Vagina (tissue), 2 donors: ENCODE data around the gene PKIG. TPM values are rescaled to one million over a fixed set of nuclear protein-coding genes. Genes with fewer than 3 reads are reported as not detected.
A peak's percentile ranks its signal among the peaks of the same experiment; 100 is the strongest.

Experiments
- DNase-seq, 2 donors: peaks; one replicate each; pipeline ENCODE4 v3.0.0-alpha.2; 2017; ENCODE audit errors: extremely low spot score in 2 of 2
- H3K27ac ChIP-seq: fragments of 200-600 bp; sonication (generic); one replicate; pipeline ENCODE4 v1.5.1; 2019
- H3K27me3 ChIP-seq: fragments of 200-600 bp; sonication (generic); one replicate; pipeline ENCODE4 v1.5.1; 2019
- H3K36me3 ChIP-seq, 2 donors: fragments of 200-600 bp; sonication (generic); one replicate each; pipeline ENCODE4 v1.5.1; 2017 to 2019
- H3K4me1 ChIP-seq: fragments of 200-600 bp; sonication (generic); one replicate; pipeline ENCODE4 v1.5.1; 2019
- H3K4me3 ChIP-seq, 2 donors: fragments of 200-600 bp; sonication (generic); 1 replicate in 1 of 2; 2 replicates in 1 of 2; pipeline ENCODE4 v1.5.1; 2016 to 2019
- H3K9me3 ChIP-seq: fragments of 200-600 bp; sonication (generic); one replicate; pipeline ENCODE4 v1.5.1; 2019
- CTCF ChIP-seq, 3 experiments: fragments of 450-650 bp in 2 of 3; fragments of 200-600 bp in 1 of 3; sonication (generic) in 1 of 3; IDR thresholded peaks; one replicate each; pipeline ENCODE4 v1.5.1; 2017 to 2019; ENCODE audit warnings: antibody characterized with exemption in 3 of 3, mild to moderate bottlenecking in 2 of 3, moderate library complexity in 2 of 3
- POLR2A ChIP-seq, 2 donors: fragments of 450-650 bp; IDR thresholded peaks; one replicate each; pipeline ENCODE4 v1.6.1; 2017; ENCODE audit warnings: antibody characterized with exemption in 2 of 2, mild to moderate bottlenecking in 2 of 2, moderate library complexity in 2 of 2
- POLR2AphosphoS5 ChIP-seq, 2 donors: sonication (generic); formaldehyde crosslinking; IDR thresholded peaks; one replicate each; pipeline ENCODE4 v1.9.0; 2017; ENCODE audit warnings: antibody characterized with exemption in 2 of 2, mild to moderate bottlenecking in 2 of 2, low read depth in 1 of 2; ENCODE audit not compliant: insufficient read depth in 1 of 2
- intact Hi-C: fragments of 100-400 bp; cut with DNase I; formaldehyde crosslinking; loops from one replicate; pipeline ENCODE4 v1.15.1; 2023
- total RNA-seq: library from RNA; depleted of rRNA; stranded (reverse); fragments of >200 nt; gene quantifications from one replicate; pipeline ENCODE4 v1.2.3, GENCODE V29; 2016

PKIG gene
- total RNA-seq, 1 donor from 2014 or later, result 146 TPM

- intact Hi-C loops, result no loop called here
These were observed 778 bp downstream of the PKIG start for GRCh38 chr20:44583157-44583556.

DNA sequence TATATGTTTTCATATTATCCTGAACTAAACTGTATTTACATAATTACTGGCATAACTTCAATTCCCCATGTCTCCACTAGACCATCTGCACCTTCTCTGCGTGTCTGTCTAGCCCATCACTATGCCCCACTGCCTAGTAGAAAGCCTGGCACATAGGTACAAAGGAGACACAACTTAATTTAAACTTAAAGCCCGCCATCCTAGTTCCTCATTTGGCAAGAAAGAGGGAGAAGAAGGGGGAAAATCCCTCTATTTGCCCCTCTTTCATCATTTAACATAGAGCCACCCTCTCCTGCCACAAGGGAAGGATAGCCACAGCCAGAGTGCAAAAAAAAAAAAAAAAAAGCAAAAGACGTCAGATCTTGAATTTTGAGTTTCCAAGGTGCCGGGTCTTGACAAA lies 1.8 kb downstream of the PKIG start:
- intact Hi-C loops, result no loop called here
- H3K27ac ChIP-seq, result peak overlapping the region; percentile 85
- peak overlapping the region; percentile 45 to 53 for H3K4me3 ChIP-seq
- H3K4me1 ChIP-seq, result peaks cover 59% of the 10 kb centered on the region
- no peak for DNase-seq
- H3K9me3 ChIP-seq, result no peaks in the 10 kb centered on the region
- no peaks in the 10 kb centered on the region for H3K27me3 ChIP-seq
- no peak for TF ChIP-seq POLR2A (IDR thresholded peaks at IDR 0.05)
- TF ChIP-seq CTCF (IDR thresholded peaks at IDR 0.05), result no peak
- no peak for TF ChIP-seq POLR2AphosphoS5 (IDR thresholded peaks at IDR 0.05; ENCODE audit: insufficient read depth in 1 of 2, low read depth in 1 of 2)
- peaks cover 0 to 3% of the 10 kb centered on the region in 2 donors for H3K36me3 ChIP-seq

More at GRCh38 chr20:44583157-44583556, 778 bp downstream of the PKIG start:
- peaks cover 59% of the 10 kb centered on the region for H3K4me1 ChIP-seq
- TF ChIP-seq POLR2AphosphoS5 (IDR thresholded peaks at IDR 0.05; ENCODE audit: insufficient read depth in 1 of 2, low read depth in 1 of 2) (peak in 1 of 2 donors; percentile 6), CTCF (IDR thresholded peaks at IDR 0.05) (no peak)
- no peak for DNase-seq
- peaks cover 0 to 3% of the 10 kb centered on the region in 2 donors for H3K36me3 ChIP-seq
- peak overlapping the region; percentile 45 to 53 for H3K4me3 ChIP-seq
- H3K27me3 ChIP-seq, result no peaks in the 10 kb centered on the region
- no peaks in the 10 kb centered on the region for H3K9me3 ChIP-seq
- H3K27ac ChIP-seq, result peak overlapping the region; percentile 85

DNA sequence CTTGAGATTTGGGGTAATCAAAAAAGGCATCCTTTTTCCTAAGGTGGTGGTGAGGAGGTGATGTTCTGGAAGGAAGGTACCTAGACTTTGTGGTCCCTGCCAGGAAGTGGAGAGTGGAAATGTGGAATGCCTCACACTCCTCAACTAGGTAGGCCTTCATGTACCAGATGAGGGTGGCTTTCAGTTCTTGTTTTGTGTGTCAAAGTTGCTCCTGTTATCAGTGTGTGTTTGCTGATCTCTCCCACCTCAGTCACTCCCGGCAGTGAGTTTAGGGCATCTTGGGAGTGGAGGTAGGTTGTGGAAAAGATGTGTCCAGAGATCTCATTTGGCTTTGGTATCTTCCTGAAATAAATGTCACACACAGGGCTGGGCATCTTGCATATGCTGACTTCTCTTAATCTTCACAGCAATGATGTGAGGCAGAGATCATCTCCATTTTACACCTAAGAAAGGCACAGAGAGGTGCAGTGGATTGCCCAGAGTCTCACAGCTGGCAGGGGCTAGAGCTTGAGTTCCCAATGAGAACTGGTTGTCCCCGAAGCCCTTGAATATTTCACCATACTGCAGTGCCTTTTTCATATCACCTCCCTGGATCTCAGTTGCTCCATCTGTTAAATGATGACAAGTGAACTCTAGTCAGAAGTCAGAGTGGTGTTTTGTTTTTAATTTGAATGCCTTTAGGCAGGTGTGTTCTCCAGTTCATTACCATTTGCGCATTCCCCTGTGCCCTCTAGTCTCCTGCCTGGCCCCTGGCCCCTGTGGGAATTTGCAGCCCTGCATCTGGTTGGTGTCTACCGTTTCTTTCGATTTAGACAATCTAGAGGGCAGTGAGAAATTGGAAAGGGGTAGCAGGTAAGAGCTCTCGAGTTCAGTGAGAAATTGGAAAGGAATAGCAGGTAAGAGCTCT lies 2.9 kb downstream of the PKIG start:
- Histone ChIP-seq H3K4me3 (peak overlapping the region; percentile 31 to 45), H3K36me3 (peaks cover 0 to 3% of the 10 kb centered on the region in 2 donors), H3K27ac (peak overlapping the region; percentile 85), H3K27me3 (no peaks in the 10 kb centered on the region), H3K4me1 (peaks cover 53% of the 10 kb centered on the region), H3K9me3 (no peaks in the 10 kb centered on the region)
- no peak for TF ChIP-seq CTCF (IDR thresholded peaks at IDR 0.05)
- intact Hi-C loops, result no loop called here
- no peak for DNase-seq

DNA sequence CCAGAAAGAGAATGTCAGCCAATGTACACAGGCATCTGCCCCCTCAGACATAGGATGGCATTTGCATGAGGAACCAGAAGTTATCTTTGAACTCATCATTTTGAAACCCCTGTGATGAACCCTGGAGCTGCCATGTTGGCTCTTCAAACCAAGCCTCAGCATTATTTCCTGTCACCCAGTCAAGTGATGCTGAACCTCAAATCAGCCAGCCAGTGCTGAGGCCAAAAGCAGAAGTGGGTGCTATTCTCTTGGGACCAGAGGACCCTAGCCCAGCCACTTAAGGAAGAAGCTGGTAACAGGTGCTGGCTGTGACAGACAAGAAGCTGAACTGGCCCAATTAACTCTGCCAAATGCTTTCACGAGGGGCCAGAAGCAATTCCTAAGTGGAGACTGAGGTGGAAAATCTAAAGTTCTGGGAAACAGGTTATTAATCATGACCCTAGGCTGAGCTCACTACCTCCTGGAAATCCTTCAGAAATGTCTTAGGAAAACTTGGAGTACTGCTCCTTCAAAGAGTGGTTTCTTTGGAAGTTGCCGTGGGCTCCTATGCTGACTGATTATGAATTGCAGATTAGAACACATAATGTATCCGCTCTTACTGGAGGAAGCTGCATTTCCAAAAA lies 4.0 kb downstream of the PKIG start:
- H3K27me3 ChIP-seq, result no peaks in the 10 kb centered on the region
- H3K9me3 ChIP-seq, result no peaks in the 10 kb centered on the region
- no peak for DNase-seq
- H3K27ac ChIP-seq, result peak overlapping the region; percentile 85
- H3K4me3 ChIP-seq, result no peak overlapping the region
- H3K36me3 ChIP-seq, result peaks cover 0 to 10% of the 10 kb centered on the region in 2 donors
- TF ChIP-seq POLR2A (IDR thresholded peaks at IDR 0.05) (no peak), POLR2AphosphoS5 (IDR thresholded peaks at IDR 0.05; ENCODE audit: insufficient read depth in 1 of 2, low read depth in 1 of 2) (no peak), CTCF (IDR thresholded peaks at IDR 0.05) (no peak)
- H3K4me1 ChIP-seq, result peaks cover 42% of the 10 kb centered on the region
- intact Hi-C loops, result no loop called here
